A549 (cell line): ENCODE measurements around the gene USP6NL. TPM values are rescaled to one million over a fixed set of nuclear protein-coding genes. Genes with fewer than 3 reads are reported as not detected.

ENCODE experiments used
- ATAC-seq, 2 experiments: fragments of 200-7000 bp in 1 of 2; fragments of >200 bp in 1 of 2; cut with Nextera tagmentation in 1 of 2; cut with Tn5 transposase in 1 of 2; 3 replicates each; pipeline versions ENCODE4 v1.8.0 to v1.9.1; 2018 to 2020; ENCODE audit warnings: mild to moderate bottlenecking in 1 of 2, moderate library complexity in 1 of 2
- CTCF ChIA-PET: fragments of 300-600 bp; sonication (Branson Sonifier 250); formaldehyde crosslinking; extraction: SDS; loops from one replicate; lab custom pipeline; 2021; ENCODE audit warnings: antibody characterized with exemption, inconsistent platforms; lab: Yijun Ruan, JAX
- POLR2A ChIA-PET: fragments of 350-600 bp; formaldehyde crosslinking; extraction: SDS; loops from one replicate; lab custom pipeline; 2021; ENCODE audit warnings: antibody characterized with exemption, inconsistent platforms; lab: Yijun Ruan, JAX
- DNase-seq, 2 experiments: peaks; one replicate each; pipeline versions ENCODE4 v3.0.0 to v3.0.0-alpha.2; 2011 to 2016; ENCODE audit warnings: low read depth in 1 of 2, low spot score in 1 of 2
- FAIRE-seq: peaks from 2 replicates; lab custom pipeline; 2011; peaks lifted over from hg19 to GRCh38; lab: Jason Lieb, UNC
- H3K27ac ChIP-seq, 2 experiments: fragments of >200 bp; sonication (Bioruptor Twin); formaldehyde crosslinking; 3 replicates each; pipeline ENCODE4 v1.5.1; 2016 to 2017
- H3K4me1 ChIP-seq: fragments of >200 bp; sonication (Bioruptor Twin); formaldehyde crosslinking; 3 replicates; pipeline ENCODE4 v1.6.1; 2016
- H3K4me2 ChIP-seq: fragments of >200 bp; sonication (Bioruptor Twin); formaldehyde crosslinking; 3 replicates; pipeline ENCODE4 v1.6.1; 2016
- H3K4me3 ChIP-seq: fragments of >200 bp; sonication (Bioruptor Twin); formaldehyde crosslinking; 3 replicates; pipeline ENCODE4 v1.5.1; 2016
- H3K9me3 ChIP-seq: fragments of >200 bp; sonication (Bioruptor Twin); formaldehyde crosslinking; 3 replicates; pipeline ENCODE4 v1.6.1; 2016
- CBX2 ChIP-seq: fragments of 200-600 bp; sonication (generic); IDR thresholded peaks from 2 replicates; pipeline ENCODE4 v1.6.1; 2016; ENCODE audit warnings: low read depth, mild to moderate bottlenecking, borderline replicate concordance
- CEBPB ChIP-seq, 2 experiments: fragments of >200 bp in 1 of 2; sonication (Bioruptor Twin) in 1 of 2; formaldehyde crosslinking in 1 of 2; IDR thresholded peaks; 2 replicates each; pipeline ENCODE4 v1.6.1; 2012 to 2016
- CHD2 ChIP-seq: fragments of 150-350 bp; IDR thresholded peaks from 2 replicates; pipeline ENCODE4 v1.6.1; 2014; ENCODE audit warnings: low read length; ENCODE audit not compliant: partially characterized antibody
- ESRRA ChIP-seq: fragments of 150-350 bp; IDR thresholded peaks from 2 replicates; pipeline ENCODE4 v1.6.1; 2014; ENCODE audit warnings: mild to moderate bottlenecking, low read length, borderline replicate concordance
- FOXS1 ChIP-seq: fragments of 250-450 bp; sonication (Bioruptor Pico); IDR thresholded peaks from 2 replicates; pipeline ENCODE4 v1.5.0; 2020; ENCODE audit warnings: mild to moderate bottlenecking, moderate library complexity
- HEYL ChIP-seq: fragments of 250-450 bp; sonication (Bioruptor Pico); IDR thresholded peaks from 2 replicates; pipeline ENCODE4 v1.8.0; 2021; ENCODE audit warnings: mild to moderate bottlenecking, moderate library complexity
- HOXA7 ChIP-seq: fragments of 250-450 bp; sonication (Bioruptor Pico); IDR thresholded peaks from 2 replicates; pipeline ENCODE4 v1.5.0; 2020; ENCODE audit warnings: mild to moderate bottlenecking, moderate library complexity
- JUN ChIP-seq, 2 experiments: fragments of >200 bp; sonication (Bioruptor Twin); formaldehyde crosslinking; IDR thresholded peaks; 2 replicates in 1 of 2; 3 replicates in 1 of 2; pipeline ENCODE4 v1.6.1; 2016 to 2017
- KDM1A ChIP-seq: fragments of 200-600 bp; sonication (generic); IDR thresholded peaks from 2 replicates; pipeline ENCODE4 v1.6.1; 2016; ENCODE audit warnings: low read depth, mild to moderate bottlenecking
- KDM5A ChIP-seq: fragments of 200-600 bp; sonication (generic); IDR thresholded peaks from 2 replicates; pipeline ENCODE4 v1.6.1; 2016; ENCODE audit warnings: antibody characterized with exemption, mild to moderate bottlenecking
- MAFK ChIP-seq: fragments of 450-650 bp; IDR thresholded peaks from 2 replicates; pipeline ENCODE4 v1.6.1; 2014; ENCODE audit not compliant: partially characterized antibody
- MAZ ChIP-seq: fragments of 150-350 bp; IDR thresholded peaks from 2 replicates; pipeline ENCODE4 v1.6.1; 2014; ENCODE audit warnings: antibody characterized with exemption, low read depth, low read length, borderline replicate concordance
- NR3C1 ChIP-seq: fragments of >200 bp; sonication (Bioruptor Twin); formaldehyde crosslinking; IDR thresholded peaks from 3 replicates; pipeline ENCODE4 v1.6.1; 2017
- PHF8 ChIP-seq: fragments of 200-600 bp; sonication (generic); IDR thresholded peaks from 2 replicates; pipeline ENCODE4 v1.6.1; 2016; ENCODE audit warnings: low read depth, mild to moderate bottlenecking, antibody characterized with exemption, moderate library complexity, borderline replicate concordance
- POLR2A ChIP-seq: IDR thresholded peaks from 2 replicates; pipeline ENCODE4 v1.6.1; 2012; ENCODE audit warnings: mild to moderate bottlenecking, low read length
- RAD21 ChIP-seq, 2 experiments: fragments of >200 bp in 1 of 2; sonication (Bioruptor Twin) in 1 of 2; formaldehyde crosslinking in 1 of 2; IDR thresholded peaks in 1 of 2; conservative IDR thresholded peaks in 1 of 2; 2 replicates in 1 of 2; 3 replicates in 1 of 2; pipeline ENCODE4 v1.6.1; 2012 to 2018; ENCODE audit warnings: inconsistent platforms in 1 of 2
- RARB ChIP-seq: fragments of 250-450 bp; sonication (Bioruptor Pico); IDR thresholded peaks from 2 replicates; pipeline ENCODE4 v1.8.0; 2021; ENCODE audit warnings: mild to moderate bottlenecking, moderate library complexity
- RCOR1 ChIP-seq: fragments of 150-350 bp; IDR thresholded peaks from 2 replicates; pipeline ENCODE4 v1.6.1; 2014; ENCODE audit warnings: antibody characterized with exemption, low read length, low read depth
- RFX5 ChIP-seq: fragments of 450-650 bp; IDR thresholded peaks from 2 replicates; pipeline ENCODE4 v1.7.1; 2014; ENCODE audit warnings: antibody characterized with exemption, mild to moderate bottlenecking, moderate library complexity
- RNF2 ChIP-seq: fragments of 200-600 bp; sonication (generic); IDR thresholded peaks from 2 replicates; pipeline ENCODE4 v1.6.1; 2016; ENCODE audit warnings: low read depth, mild to moderate bottlenecking, antibody characterized with exemption, moderate library complexity, borderline replicate concordance
- SMC3 ChIP-seq: fragments of >200 bp; sonication (Bioruptor Twin); formaldehyde crosslinking; IDR thresholded peaks from 3 replicates; pipeline ENCODE4 v1.6.1; 2018; ENCODE audit warnings: inconsistent platforms
- ZC3H11A ChIP-seq: fragments of 450-650 bp; IDR thresholded peaks from 2 replicates; pipeline ENCODE4 v1.6.1; 2014; ENCODE audit warnings: antibody characterized with exemption, mild to moderate bottlenecking
- ZNF302 ChIP-seq: fragments of 250-450 bp; sonication (Bioruptor Pico); IDR thresholded peaks from 2 replicates; pipeline ENCODE4 v1.9.0; 2021; ENCODE audit warnings: inconsistent platforms, mild to moderate bottlenecking, moderate library complexity
- ZSCAN20 ChIP-seq: fragments of 250-450 bp; sonication (Bioruptor Pico); IDR thresholded peaks from 2 replicates; pipeline ENCODE4 v1.8.0; 2022; ENCODE audit warnings: mild to moderate bottlenecking, moderate library complexity
- WGBS: methylation state at CpG from one replicate; pipeline ENCODE4 v1.1.6; 2017; ENCODE audit errors: missing lambda C conversion rate; 5-methylcytosine and 5-hydroxymethylcytosine counted together
- polyA plus RNA-seq, 4 experiments: library from polyadenylated mRNA; depleted of rRNA in 3 of 4; stranded (reverse); fragments of >200 nt; fragmentation: RNase III in 1 of 4; extraction: RNeasy Plus Mini Kit Qiagen cat#74134 plus additional on column Dnase treatment in 1 of 4; gene quantifications; 2 replicates in 3 of 4; 3 replicates in 1 of 4; pipeline ENCODE4 v1.2.3, GENCODE V29; 2011 to 2017
- TF ChIP-seq, protein P1 (sequence below): IDR thresholded peaks from 2 replicates; pipeline ENCODE4 v1.6.1; 2012
- TF ChIP-seq, protein P2 (sequence below): IDR thresholded peaks from 2 replicates; pipeline ENCODE4 v1.6.1; 2012
- TF ChIP-seq, protein P3 (sequence below): fragments of >200 bp; sonication (Bioruptor Twin); formaldehyde crosslinking; IDR thresholded peaks from 3 replicates; pipeline ENCODE4 v1.6.1; 2016
- TF ChIP-seq, protein P4 (sequence below): fragments of >200 bp; sonication (Bioruptor Twin); formaldehyde crosslinking; IDR thresholded peaks from 3 replicates; pipeline ENCODE4 v1.5.1; 2016

USP6NL gene
- polyA plus RNA-seq, 2 of the 4 experiments (the other 2 are of a cell fraction) = 10.6 to 18.2 TPM

DNA sequence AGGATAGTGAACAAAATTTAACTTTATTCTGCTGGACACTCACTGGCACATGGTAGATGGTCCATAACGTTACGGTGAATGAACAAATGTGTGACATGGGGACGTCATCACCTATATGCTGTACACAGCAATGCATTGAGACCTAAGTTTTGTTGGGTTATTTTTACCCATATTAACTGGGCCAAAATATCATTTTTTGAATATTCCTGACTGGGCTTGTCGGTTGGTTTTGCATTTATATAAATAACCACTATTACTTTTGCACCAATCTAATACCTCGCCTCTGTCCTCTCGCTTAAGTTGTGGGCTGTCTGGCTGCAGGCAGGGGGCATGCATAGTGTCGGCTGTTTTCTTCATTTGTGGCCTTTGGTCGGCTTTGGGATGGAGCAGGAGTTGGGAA, 161.7 kb downstream of the USP6NL start:
- ChIA-PET POLR2A (no interaction called here), CTCF (no interaction called here)
- FAIRE-seq (no peak), ATAC-seq (no peak), DNase-seq (no peak)
- H3K9me3 ChIP-seq = no peaks in the 10 kb centered on the region
- no peak overlapping the region for H3K27ac ChIP-seq
- no peaks in the 10 kb centered on the region for H3K4me1 ChIP-seq
- TF ChIP-seq, protein P1, sequence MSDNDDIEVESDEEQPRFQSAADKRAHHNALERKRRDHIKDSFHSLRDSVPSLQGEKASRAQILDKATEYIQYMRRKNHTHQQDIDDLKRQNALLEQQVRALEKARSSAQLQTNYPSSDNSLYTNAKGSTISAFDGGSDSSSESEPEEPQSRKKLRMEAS = no peak
- TF ChIP-seq CEBPB (IDR thresholded peaks at IDR 0.05) = no peak
- TF ChIP-seq HEYL (CRISPR knock-in tag) = no peak
- TF ChIP-seq NR3C1 = no peak
- no peak for TF ChIP-seq ZNF302 (CRISPR knock-in tag)
- TF ChIP-seq, protein P2, sequence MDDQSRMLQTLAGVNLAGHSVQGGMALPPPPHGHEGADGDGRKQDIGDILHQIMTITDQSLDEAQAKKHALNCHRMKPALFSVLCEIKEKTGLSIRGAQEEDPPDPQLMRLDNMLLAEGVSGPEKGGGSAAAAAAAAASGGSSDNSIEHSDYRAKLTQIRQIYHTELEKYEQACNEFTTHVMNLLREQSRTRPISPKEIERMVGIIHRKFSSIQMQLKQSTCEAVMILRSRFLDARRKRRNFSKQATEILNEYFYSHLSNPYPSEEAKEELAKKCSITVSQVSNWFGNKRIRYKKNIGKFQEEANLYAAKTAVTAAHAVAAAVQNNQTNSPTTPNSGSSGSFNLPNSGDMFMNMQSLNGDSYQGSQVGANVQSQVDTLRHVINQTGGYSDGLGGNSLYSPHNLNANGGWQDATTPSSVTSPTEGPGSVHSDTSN = no peak
- TF ChIP-seq MAFK = no peak
- no peak for TF ChIP-seq KDM1A
- no peak for TF ChIP-seq SMC3
- TF ChIP-seq RARB (CRISPR knock-in tag) = no peak
- TF ChIP-seq POLR2A = no peak
- no peak for TF ChIP-seq RAD21 (conservative IDR thresholded peaks at IDR 0.05 in 1 of 2, IDR thresholded peaks at IDR 0.05 in 1 of 2)
- TF ChIP-seq, protein P3, sequence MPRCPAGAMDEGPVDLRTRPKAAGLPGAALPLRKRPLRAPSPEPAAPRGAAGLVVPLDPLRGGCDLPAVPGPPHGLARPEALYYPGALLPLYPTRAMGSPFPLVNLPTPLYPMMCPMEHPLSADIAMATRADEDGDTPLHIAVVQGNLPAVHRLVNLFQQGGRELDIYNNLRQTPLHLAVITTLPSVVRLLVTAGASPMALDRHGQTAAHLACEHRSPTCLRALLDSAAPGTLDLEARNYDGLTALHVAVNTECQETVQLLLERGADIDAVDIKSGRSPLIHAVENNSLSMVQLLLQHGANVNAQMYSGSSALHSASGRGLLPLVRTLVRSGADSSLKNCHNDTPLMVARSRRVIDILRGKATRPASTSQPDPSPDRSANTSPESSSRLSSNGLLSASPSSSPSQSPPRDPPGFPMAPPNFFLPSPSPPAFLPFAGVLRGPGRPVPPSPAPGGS = no peak
- TF ChIP-seq CHD2 = no peak
- no peak for TF ChIP-seq HOXA7 (CRISPR knock-in tag)
- TF ChIP-seq RCOR1 = no peak
- H3K4me2 ChIP-seq = no peak overlapping the region
- 61% methylated on average over 8 of the region's 8 CpGs for WGBS
- H3K4me3 ChIP-seq = no peak overlapping the region

- Histone ChIP-seq H3K4me1 (no peaks in the 10 kb centered on the region), H3K4me2 (no peak overlapping the region), H3K4me3 (no peak overlapping the region), H3K9me3 (no peaks in the 10 kb centered on the region)
- no peak for FAIRE-seq
- DNase-seq = no peak
- POLR2A ChIA-PET = no interaction called here
- CTCF ChIA-PET = interaction anchor here (0.5 kb wide), 1 partner anchor 24 kb away, joined by 3 read pairs; no protein-coding TSS in a partner anchor
- no peak for ATAC-seq
- TF ChIP-seq, protein P2 = no peak
- TF ChIP-seq ESRRA (no peak), CEBPB (IDR thresholded peaks at IDR 0.05) (no peak), FOXS1 (CRISPR knock-in tag) (no peak), RNF2 (no peak), RFX5 (no peak), MAZ (no peak), CBX2 (no peak), ZSCAN20 (CRISPR knock-in tag) (no peak), KDM5A (no peak), KDM1A (no peak), JUN (IDR thresholded peaks at IDR 0.05) (no peak), ZC3H11A (no peak), PHF8 (no peak)
- TF ChIP-seq, protein P3 = no peak
- TF ChIP-seq, protein P1 = no peak
- TF ChIP-seq, protein P4, sequence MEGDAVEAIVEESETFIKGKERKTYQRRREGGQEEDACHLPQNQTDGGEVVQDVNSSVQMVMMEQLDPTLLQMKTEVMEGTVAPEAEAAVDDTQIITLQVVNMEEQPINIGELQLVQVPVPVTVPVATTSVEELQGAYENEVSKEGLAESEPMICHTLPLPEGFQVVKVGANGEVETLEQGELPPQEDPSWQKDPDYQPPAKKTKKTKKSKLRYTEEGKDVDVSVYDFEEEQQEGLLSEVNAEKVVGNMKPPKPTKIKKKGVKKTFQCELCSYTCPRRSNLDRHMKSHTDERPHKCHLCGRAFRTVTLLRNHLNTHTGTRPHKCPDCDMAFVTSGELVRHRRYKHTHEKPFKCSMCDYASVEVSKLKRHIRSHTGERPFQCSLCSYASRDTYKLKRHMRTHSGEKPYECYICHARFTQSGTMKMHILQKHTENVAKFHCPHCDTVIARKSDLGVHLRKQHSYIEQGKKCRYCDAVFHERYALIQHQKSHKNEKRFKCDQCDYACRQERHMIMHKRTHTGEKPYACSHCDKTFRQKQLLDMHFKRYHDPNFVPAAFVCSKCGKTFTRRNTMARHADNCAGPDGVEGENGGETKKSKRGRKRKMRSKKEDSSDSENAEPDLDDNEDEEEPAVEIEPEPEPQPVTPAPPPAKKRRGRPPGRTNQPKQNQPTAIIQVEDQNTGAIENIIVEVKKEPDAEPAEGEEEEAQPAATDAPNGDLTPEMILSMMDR = no peak
- TF ChIP-seq, all 56 proteins: peak for 0
- WGBS = 27% methylated on average over 12 of the region's 12 CpGs
- no peak overlapping the region for H3K27ac ChIP-seq
Measured at GRCh38 chr10:11448545-11449244, 162.8 kb downstream of the USP6NL start.
